Nephron (organoid): ENCODE measurements around the gene KRTAP1-4.
A peak's percentile ranks its signal among the peaks of the same experiment; 100 is the strongest.

Experiments
- H3K27ac Mint-ChIP-seq, 3 experiments: 2 replicates each; pipeline ENCODE4 v1.8.0; 2020; ENCODE audit warnings: mixed read lengths in 3 of 3, mild to moderate bottlenecking in 2 of 3, moderate library complexity in 1 of 3
- H3K27me3 Mint-ChIP-seq: 2 replicates; pipeline ENCODE4 v1.8.0; 2021; ENCODE audit warnings: low read depth, mild to moderate bottlenecking, moderate library complexity, mixed read lengths
- H3K36me3 Mint-ChIP-seq: 2 replicates; pipeline ENCODE4 v1.8.0; 2020; ENCODE audit warnings: low read depth, mixed read lengths
- H3K4me1 Mint-ChIP-seq: 2 replicates; pipeline ENCODE4 v1.8.0; 2020; ENCODE audit warnings: mixed read lengths
- H3K4me3 Mint-ChIP-seq, 3 experiments: 2 replicates each; pipeline ENCODE4 v1.8.0; 2020; ENCODE audit warnings: mild to moderate bottlenecking in 3 of 3, mixed read lengths in 3 of 3, moderate library complexity in 2 of 3
- H3K9me3 Mint-ChIP-seq: 2 replicates; pipeline ENCODE4 v1.8.0; 2020; ENCODE audit warnings: mixed read lengths
- CTCF ChIP-seq, 3 experiments: fragments of 200-600 bp; sonication (generic); IDR thresholded peaks; one replicate each; pipeline ENCODE4 v1.5.0; 2021; ENCODE audit warnings: antibody characterized with exemption in 3 of 3; ENCODE audit not compliant: unreplicated experiment in 3 of 3

Gene KRTAP1-4

GRCh38 chr17:40993839-40994238 is 36.2 kb downstream of the KRTAP1-4 start, which contains the start of gene KRTAP3-3:
TSS of gene KRTAP3-3 (minus strand) at chr17:40994164. CDS start at chr17:40994097, 67 bp downstream.
- peaks cover 27% of the 10 kb centered on the region for H3K4me1 Mint-ChIP-seq
- no peaks in the 10 kb centered on the region for H3K36me3 Mint-ChIP-seq
- H3K27ac Mint-ChIP-seq = no peak within 1 kb of the TSS
- H3K4me3 Mint-ChIP-seq = peak within 1 kb of the TSS in 1 of 3 experiments; percentile 30
- no peaks in the 10 kb centered on the region for H3K9me3 Mint-ChIP-seq
- TF ChIP-seq CTCF (IDR thresholded peaks at IDR 0.05; ENCODE audit: unreplicated experiment in 3 of 3) = no peak
- H3K27me3 Mint-ChIP-seq = peaks cover 5% of the 10 kb centered on the region

GRCh38 chr17:40993084-40993483 is 36.9 kb downstream of the KRTAP1-4 start:
- H3K27me3 Mint-ChIP-seq = peaks cover 5% of the 10 kb centered on the region
- H3K27ac Mint-ChIP-seq = no peak overlapping the region
- TF ChIP-seq CTCF (IDR thresholded peaks at IDR 0.05; ENCODE audit: unreplicated experiment in 3 of 3) = no peak
- H3K4me3 Mint-ChIP-seq = no peak overlapping the region
- peaks cover 27% of the 10 kb centered on the region for H3K4me1 Mint-ChIP-seq
- no peaks in the 10 kb centered on the region for H3K36me3 Mint-ChIP-seq
- no peaks in the 10 kb centered on the region for H3K9me3 Mint-ChIP-seq

GRCh38 chr17:40992666-40993065 is 37.3 kb downstream of the KRTAP1-4 start:
- H3K4me1 Mint-ChIP-seq = peaks cover 28% of the 10 kb centered on the region
- H3K27me3 Mint-ChIP-seq = peaks cover 5% of the 10 kb centered on the region

GRCh38 chr17:40986920-40987319 is 43.1 kb downstream of the KRTAP1-4 start:
- Mint-ChIP-seq H3K9me3 (no peaks in the 10 kb centered on the region), H3K36me3 (no peaks in the 10 kb centered on the region), H3K27me3 (peaks cover 6% of the 10 kb centered on the region), H3K4me3 (peak overlapping the region in 1 of 3 experiments; percentile 48), H3K4me1 (peaks cover 24% of the 10 kb centered on the region), H3K27ac (no peak overlapping the region)
- TF ChIP-seq CTCF (IDR thresholded peaks at IDR 0.05; ENCODE audit: unreplicated experiment in 3 of 3) = no peak

More at GRCh38 chr17:40992666-40993065, 37.3 kb downstream of the KRTAP1-4 start:
- Mint-ChIP-seq H3K27ac (no peak overlapping the region), H3K4me3 (no peak overlapping the region), H3K9me3 (no peaks in the 10 kb centered on the region), H3K36me3 (no peaks in the 10 kb centered on the region)
- TF ChIP-seq CTCF (IDR thresholded peaks at IDR 0.05; ENCODE audit: unreplicated experiment in 3 of 3) = no peak

- Mint-ChIP-seq H3K4me1 (peaks cover 42% of the 10 kb centered on the region), H3K9me3 (no peaks in the 10 kb centered on the region), H3K36me3 (no peaks in the 10 kb centered on the region), H3K27ac (no peak within 1 kb of the TSS), H3K27me3 (peaks cover 6% of the 10 kb centered on the region), H3K4me3 (peak within 1 kb of the TSS in 2 of 3 experiments; percentile 6 to 58)
- no peak for TF ChIP-seq CTCF (IDR thresholded peaks at IDR 0.05; ENCODE audit: unreplicated experiment in 3 of 3)
Measured at GRCh38 chr17:40984226-40984625, 45.8 kb downstream of the KRTAP1-4 start, which contains the start of gene KRT40. TSS of gene KRT40 (minus strand) at chr17:40984326. CDS start at chr17:40984273, 53 bp downstream.

GRCh38 chr17:40981115-40981514 is 48.9 kb downstream of the KRTAP1-4 start:
- H3K4me3 Mint-ChIP-seq = peak overlapping the region in 1 of 3 experiments; percentile 27
- peak overlapping the region; percentile 17 to 50 (median 26) for H3K27ac Mint-ChIP-seq
- H3K4me1 Mint-ChIP-seq = peaks cover 35% of the 10 kb centered on the region
- TF ChIP-seq CTCF (IDR thresholded peaks at IDR 0.05; ENCODE audit: unreplicated experiment in 3 of 3) = no peak
- peaks cover 6% of the 10 kb centered on the region for H3K27me3 Mint-ChIP-seq
- no peaks in the 10 kb centered on the region for H3K36me3 Mint-ChIP-seq
- no peaks in the 10 kb centered on the region for H3K9me3 Mint-ChIP-seq
